ENCODE data around the gene SYT1. TPM values are rescaled to one million over a fixed set of nuclear protein-coding genes. Genes with fewer than 3 reads are reported as not detected.
A peak's percentile ranks its signal among the peaks of the same experiment; 100 is the strongest.

Gene SYT1
- total and polyA plus RNA-seq, 2 of the 4 experiments (the other 2 are of a cell fraction): 2.8 to 3.0 TPM

DNA sequence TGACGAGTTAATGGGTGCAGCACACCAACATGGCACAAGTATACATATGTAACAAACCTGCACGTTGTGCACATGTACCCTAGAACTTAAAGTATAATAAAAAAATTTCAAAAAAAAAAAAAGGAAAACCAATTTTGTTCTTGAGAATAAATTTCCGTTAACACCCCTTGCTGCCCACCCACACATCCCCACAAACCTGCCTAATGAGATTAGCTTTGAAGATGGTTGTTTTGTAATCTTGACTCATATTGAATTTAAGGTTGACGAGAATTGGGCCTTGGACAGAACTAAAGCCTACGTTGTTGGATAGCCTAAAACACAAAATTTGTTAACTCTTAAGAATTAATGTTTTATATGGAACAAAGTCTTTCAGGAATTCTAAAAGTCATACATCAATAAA is 52.9 kb downstream of the SYT1 start:
- Histone ChIP-seq H3K79me1 (ENCODE audit: low read depth in 1 of 2, low read length in 2 of 2) (no peaks in the 10 kb centered on the region), H2BK120ac (ENCODE audit: low read depth, low read length) (0 out of 2 replicates have a peak overlapping the region, but pooled peaks have one; percentile 3), H2AFZ (replicated peaks; ENCODE audit: low read length, poor library complexity) (no peak overlapping the region), H3K9me1 (ENCODE audit: insufficient read depth, low read length) (no peaks in the 10 kb centered on the region), H3K4me3 (ENCODE audit: insufficient read depth, low read depth, low read length) (no peak overlapping the region), H4K20me1 (ENCODE audit: insufficient read depth, low read length) (no peaks in the 10 kb centered on the region), H3K9me3 (ENCODE audit: control insufficient read depth, insufficient read depth, low read length) (no peaks in the 10 kb centered on the region), H4K8ac (ENCODE audit: low read depth in 2 of 2, low read length in 2 of 2) (no peak overlapping the region), H3K27ac (ENCODE audit: insufficient read depth, low read length) (no peak overlapping the region), H2AK5ac (ENCODE audit: low read depth, low read length) (no peak overlapping the region), H4K5ac (ENCODE audit: low read depth, low read length) (no peak overlapping the region), H3K23ac (ENCODE audit: low read depth, low read length) (no peak overlapping the region), H3K4me1 (ENCODE audit: control insufficient read depth, insufficient read depth, low read length) (no peaks in the 10 kb centered on the region), H2BK5ac (ENCODE audit: low read depth, low read length, poor library complexity, severe bottlenecking) (no peak overlapping the region), H3K4ac (ENCODE audit: low read depth, low read length) (no peak overlapping the region), H3K56ac (ENCODE audit: extremely low read depth, insufficient read depth, low read length) (no peak overlapping the region), H2BK15ac (ENCODE audit: low read depth, low read length) (no peak overlapping the region), H4K91ac (ENCODE audit: insufficient read depth, low read depth, low read length) (no peak overlapping the region), H3K27me3 (ENCODE audit: control insufficient read depth, insufficient read depth, low read length) (no peaks in the 10 kb centered on the region), H3K9ac (ENCODE audit: low read depth, low read length) (no peak overlapping the region), H3K36me3 (ENCODE audit: control insufficient read depth, insufficient read depth, low read length) (no peaks in the 10 kb centered on the region), H3K14ac (replicated peaks; ENCODE audit: low read depth, low read length) (no peak overlapping the region; the same call in 1 of the 2 replicates), H2AK9ac (replicated peaks; ENCODE audit: low read depth, low read length, poor library complexity) (no peak overlapping the region), H2BK20ac (ENCODE audit: low read depth, low read length) (no peak overlapping the region), H3K18ac (ENCODE audit: low read depth, low read length) (no peak overlapping the region), H3K4me2 (ENCODE audit: low read depth, low read length) (no peak overlapping the region)
- no TSS peak for BruUV-seq (replicated peaks)
- dilution Hi-C loops (cut with HindIII; ENCODE audit: low sequenced_read_pairs, unreplicated experiment) (no loop called here), in situ Hi-C loops (cut with MboI; ENCODE audit: low sequenced_read_pairs) (no loop called here), intact Hi-C loops (cut with micrococcal nuclease) (no loop called here)
- WGBS, 2 experiments (ENCODE audit: extremely low coverage in 2 of 2, insufficient read length in 1 of 2): no CpG with 5 or more reads among the region's 5 CpGs
- TF ChIP-seq RCOR1 (IDR thresholded peaks at IDR 0.05; ENCODE audit: insufficient replicate concordance, low read length): no peak
- no peak for TF ChIP-seq RAD21 (IDR thresholded peaks at IDR 0.05; ENCODE audit: low read length)
- 0 out of 2 replicates have a peak, but pooled peaks have one; percentile 19 for TF ChIP-seq CEBPB (IDR thresholded peaks at IDR 0.05; ENCODE audit: low read depth, low read length)
- TF ChIP-seq, protein P1, sequence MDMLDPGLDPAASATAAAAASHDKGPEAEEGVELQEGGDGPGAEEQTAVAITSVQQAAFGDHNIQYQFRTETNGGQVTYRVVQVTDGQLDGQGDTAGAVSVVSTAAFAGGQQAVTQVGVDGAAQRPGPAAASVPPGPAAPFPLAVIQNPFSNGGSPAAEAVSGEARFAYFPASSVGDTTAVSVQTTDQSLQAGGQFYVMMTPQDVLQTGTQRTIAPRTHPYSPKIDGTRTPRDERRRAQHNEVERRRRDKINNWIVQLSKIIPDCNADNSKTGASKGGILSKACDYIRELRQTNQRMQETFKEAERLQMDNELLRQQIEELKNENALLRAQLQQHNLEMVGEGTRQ (IDR thresholded peaks at IDR 0.05; ENCODE audit: low read depth, low read length): no peak
- TF ChIP-seq BHLHE40 (IDR thresholded peaks at IDR 0.05; ENCODE audit: low read depth, low read length): no peak
- CTCF ChIA-PET: interaction anchor here (0.6 kb wide), 1 partner anchor 286 kb away, joined by 3 read pairs; no protein-coding TSS in a partner anchor
- no peak for DNase-seq
- POLR2A ChIA-PET (ENCODE audit: unreplicated experiment): no interaction called here
- no peak for ATAC-seq (ENCODE audit: low read depth)
